ENCODE results near the gene SNX14.

Gene SNX14

GRCh38 chr6:85579581-85579980 lies 14.1 kb downstream of the SNX14 start:
- Histone ChIP-seq H3K27ac (ENCODE audit: low read length) (no peak overlapping the region), H3K9me3 (replicated peaks; ENCODE audit: insufficient read depth, low read length) (no peaks in the 10 kb centered on the region), H4K20me1 (ENCODE audit: insufficient read depth, low read length) (no peaks in the 10 kb centered on the region), H3K79me2 (ENCODE audit: low read length) (peaks cover 52% of the 10 kb centered on the region), H3K4me3 (ENCODE audit: low read length) (no peak overlapping the region), H3K27me3 (replicated peaks; ENCODE audit: insufficient read depth, low read length) (no peaks in the 10 kb centered on the region), H3K36me3 (replicated peaks; ENCODE audit: insufficient read depth, low read length) (no peaks in the 10 kb centered on the region), H3K4me2 (ENCODE audit: low read depth, low read length) (no peak overlapping the region), H3K9me2 (replicated peaks; ENCODE audit: insufficient read depth, low read length) (no peaks in the 10 kb centered on the region), H3K9ac (ENCODE audit: low read length) (no peak overlapping the region), H2AFZ (ENCODE audit: low read length) (no peak overlapping the region), H3K4me1 (ENCODE audit: low read length) (no peaks in the 10 kb centered on the region), H3F3A (ENCODE audit: insufficient read depth, low read length) (no peaks in the 10 kb centered on the region)
- TF ChIP-seq EZH2 (optimal IDR thresholded peaks at IDR 0.05; ENCODE audit: low read depth, low read length) (no peak), EZH2phosphoT487 (IDR thresholded peaks at IDR 0.05; ENCODE audit: low read length) (no peak)
- DNase-seq = no peak

- Histone ChIP-seq H3K79me2 (ENCODE audit: low read length) (peaks cover 46% of the 10 kb centered on the region), H3K36me3 (replicated peaks; ENCODE audit: insufficient read depth, low read length) (no peaks in the 10 kb centered on the region; the same call in 1 of the 2 replicates), H3K9ac (ENCODE audit: low read length) (no peak overlapping the region), H3K4me1 (ENCODE audit: low read length) (no peaks in the 10 kb centered on the region), H3F3A (ENCODE audit: insufficient read depth, low read length) (no peaks in the 10 kb centered on the region), H3K27ac (ENCODE audit: low read length) (no peak overlapping the region), H3K9me2 (replicated peaks; ENCODE audit: insufficient read depth, low read length) (no peaks in the 10 kb centered on the region), H4K20me1 (ENCODE audit: insufficient read depth, low read length) (no peaks in the 10 kb centered on the region), H3K4me3 (ENCODE audit: low read length) (no peak overlapping the region), H3K9me3 (replicated peaks; ENCODE audit: insufficient read depth, low read length) (no peaks in the 10 kb centered on the region), H2AFZ (ENCODE audit: low read length) (no peak overlapping the region), H3K27me3 (replicated peaks; ENCODE audit: insufficient read depth, low read length) (no peaks in the 10 kb centered on the region), H3K4me2 (ENCODE audit: low read depth, low read length) (no peak overlapping the region)
- no peak for TF ChIP-seq CTCF (IDR thresholded peaks at IDR 0.05; ENCODE audit: low read length)
- DNase-seq = no peak
Observed at GRCh38 chr6:85576476-85576875, 17.2 kb downstream of the SNX14 start.

GRCh38 chr6:85574932-85575598 lies 18.6 kb downstream of the SNX14 start:
- no peak overlapping the region for H3K9ac ChIP-seq (ENCODE audit: low read length)
- peaks cover 32% of the 10 kb centered on the region for H3K79me2 ChIP-seq (ENCODE audit: low read length)
- H4K20me1 ChIP-seq (ENCODE audit: insufficient read depth, low read length) = no peaks in the 10 kb centered on the region
- no peak overlapping the region for H3K4me2 ChIP-seq (ENCODE audit: low read depth, low read length)
- no peak for DNase-seq
- no peaks in the 10 kb centered on the region for H3K4me1 ChIP-seq (ENCODE audit: low read length)
- H3K27me3 ChIP-seq (replicated peaks; ENCODE audit: insufficient read depth, low read length) = no peaks in the 10 kb centered on the region
- H3K4me3 ChIP-seq (ENCODE audit: low read length) = no peak overlapping the region
- H3K9me2 ChIP-seq (replicated peaks; ENCODE audit: insufficient read depth, low read length) = no peaks in the 10 kb centered on the region
- no peaks in the 10 kb centered on the region for H3K9me3 ChIP-seq (replicated peaks; ENCODE audit: insufficient read depth, low read length)
- H3F3A ChIP-seq (ENCODE audit: insufficient read depth, low read length) = no peaks in the 10 kb centered on the region
- H2AFZ ChIP-seq (ENCODE audit: low read length) = no peak overlapping the region
- TF ChIP-seq EZH2 (optimal IDR thresholded peaks at IDR 0.05; ENCODE audit: low read depth, low read length) = no peak
- no peak for TF ChIP-seq CTCF (IDR thresholded peaks at IDR 0.05; ENCODE audit: low read length)
- no peak for TF ChIP-seq EZH2phosphoT487 (IDR thresholded peaks at IDR 0.05; ENCODE audit: low read length)
- H3K36me3 ChIP-seq (replicated peaks; ENCODE audit: insufficient read depth, low read length) = no peaks in the 10 kb centered on the region; the same call in 1 of the 2 replicates
- no peak overlapping the region for H3K27ac ChIP-seq (ENCODE audit: low read length)

GRCh38 chr6:85569323-85569722 lies 24.3 kb downstream of the SNX14 start:
- no peaks in the 10 kb centered on the region for H4K20me1 ChIP-seq (ENCODE audit: insufficient read depth, low read length)
- H3K36me3 ChIP-seq (replicated peaks; ENCODE audit: insufficient read depth, low read length) = no peaks in the 10 kb centered on the region; the same call in 1 of the 2 replicates

More at GRCh38 chr6:85569323-85569722, 24.3 kb downstream of the SNX14 start:
- 0 out of 2 replicates have a peak, but pooled peaks cover 3% of the 10 kb centered on the region for H3K79me2 ChIP-seq (ENCODE audit: low read length)
- H3F3A ChIP-seq (ENCODE audit: insufficient read depth, low read length) = no peaks in the 10 kb centered on the region
- no peaks in the 10 kb centered on the region for H3K9me2 ChIP-seq (replicated peaks; ENCODE audit: insufficient read depth, low read length)
- no peak for DNase-seq
- H3K27ac ChIP-seq (ENCODE audit: low read length) = no peak overlapping the region
- H3K9me3 ChIP-seq (replicated peaks; ENCODE audit: insufficient read depth, low read length) = no peaks in the 10 kb centered on the region
- TF ChIP-seq CTCF (IDR thresholded peaks at IDR 0.05; ENCODE audit: low read length) (no peak), EZH2 (optimal IDR thresholded peaks at IDR 0.05; ENCODE audit: low read depth, low read length) (no peak), EZH2phosphoT487 (IDR thresholded peaks at IDR 0.05; ENCODE audit: low read length) (no peak)
- no peaks in the 10 kb centered on the region for H3K27me3 ChIP-seq (replicated peaks; ENCODE audit: insufficient read depth, low read length)
- no peak overlapping the region for H2AFZ ChIP-seq (ENCODE audit: low read length)
- no peak overlapping the region for H3K4me2 ChIP-seq (ENCODE audit: low read depth, low read length)
- H3K9ac ChIP-seq (ENCODE audit: low read length) = no peak overlapping the region
- 0 out of 2 replicates have a peak, but pooled peaks cover 5% of the 10 kb centered on the region for H3K4me1 ChIP-seq (ENCODE audit: low read length)
- H3K4me3 ChIP-seq (ENCODE audit: low read length) = no peak overlapping the region

Data from MM.1S (cell line).